NCI-H187 (cell line): Measurements from ENCODE around the gene WDR5B.

Experiments
- DNase-seq, 2 experiments: peaks; one replicate each; lab custom pipeline; 2025; lab: John Stamatoyannopoulos, UW

Gene WDR5B

GRCh38 chr3:122409446-122409845, 6.4 kb downstream of the WDR5B start:
- no peak for DNase-seq

GRCh38 chr3:122407946-122408345, 7.9 kb downstream of the WDR5B start:
- DNase-seq = no peak

- no peak for DNase-seq
These were observed 9.7 kb downstream of the WDR5B start for GRCh38 chr3:122406198-122406597.

GRCh38 chr3:122405015-122405414, 10.8 kb downstream of the WDR5B start:
- no peak for DNase-seq

- DNase-seq = no peak
These were observed 12.4 kb downstream of the WDR5B start for GRCh38 chr3:122403489-122403888.

- no peak for DNase-seq
These were observed 16.9 kb downstream of the WDR5B start for GRCh38 chr3:122398920-122399319.

GRCh38 chr3:122397201-122397600, 18.7 kb downstream of the WDR5B start:
- DNase-seq = no peak

- DNase-seq = no peak
These were observed 19.4 kb downstream of the WDR5B start for GRCh38 chr3:122396511-122396910.

GRCh38 chr3:122395582-122395981, 20.3 kb downstream of the WDR5B start:
- DNase-seq = no peak

- DNase-seq = no peak
These were observed 21.7 kb downstream of the WDR5B start for GRCh38 chr3:122394173-122394572.

GRCh38 chr3:122392868-122393844, 22.7 kb downstream of the WDR5B start:
- no peak for DNase-seq

GRCh38 chr3:122391681-122392446, 24.0 kb downstream of the WDR5B start:
- DNase-seq = no peak

GRCh38 chr3:122390665-122391064, 25.2 kb downstream of the WDR5B start:
- no peak for DNase-seq

GRCh38 chr3:122389892-122390291, 26.0 kb downstream of the WDR5B start:
- DNase-seq = no peak

GRCh38 chr3:122389197-122389596, 26.7 kb downstream of the WDR5B start:
- no peak for DNase-seq

- DNase-seq = no peak
These were observed 28.2 kb downstream of the WDR5B start for GRCh38 chr3:122387709-122388108.

- peak; percentile 92 to 93 for DNase-seq
These were observed 31.8 kb downstream of the WDR5B start, which contains the start of gene FAM162A for GRCh38 chr3:122383771-122384697. Gene FAM162A, plus strand, starts transcription at chr3:122384182. Its CDS starts 84 bp downstream, at chr3:122384266.

GRCh38 chr3:122382888-122383666, 32.8 kb downstream of the WDR5B start, which contains the start of gene MIX23:
Gene MIX23, minus strand, starts transcription at chr3:122383231. Its CDS starts 7 bp downstream, at chr3:122383224.
- peak; percentile 68 to 69 for DNase-seq

GRCh38 chr3:122377975-122378374, 37.9 kb downstream of the WDR5B start:
- no peak for DNase-seq

- DNase-seq = no peak
These were observed 41.8 kb downstream of the WDR5B start for GRCh38 chr3:122374034-122374433.

- no peak for DNase-seq
These were observed 49.5 kb downstream of the WDR5B start for GRCh38 chr3:122366379-122366749.
